Measurements from ENCODE around the gene ETV1. TPM values are rescaled to one million over a fixed set of nuclear protein-coding genes. Genes with fewer than 3 reads are reported as not detected.

ETV1 gene
- total and polyA plus RNA-seq, 2 of the 4 experiments (the other 2 are of a cell fraction) = 8.6 to 21.1 TPM

GRCh38 chr7:13992596-13992964 is 3.1 kb upstream of the ETV1 start:
- Histone ChIP-seq H3K9me3 (ENCODE audit: control insufficient read depth, insufficient read depth, low read length) (no peaks in the 10 kb centered on the region), H3K27me3 (ENCODE audit: control insufficient read depth, insufficient read depth, low read length) (no peaks in the 10 kb centered on the region), H4K20me1 (ENCODE audit: insufficient read depth, low read length) (no peaks in the 10 kb centered on the region), H2AK9ac (replicated peaks; ENCODE audit: low read depth, low read length, poor library complexity) (no peak overlapping the region), H4K91ac (ENCODE audit: insufficient read depth, low read depth, low read length) (no peak overlapping the region), H3K14ac (replicated peaks; ENCODE audit: low read depth, low read length) (peak overlapping the region; percentile 19; the same call in 1 of the 2 replicates), H4K8ac (ENCODE audit: low read depth in 2 of 2, low read length in 2 of 2) (peak overlapping the region; percentile 78 to 93; a peak in 3 of 4 replicates), H4K5ac (ENCODE audit: low read depth, low read length) (no peak overlapping the region), H2BK15ac (ENCODE audit: low read depth, low read length) (peak overlapping the region; percentile 79; the same call in 1 of the 3 replicates), H3K18ac (ENCODE audit: low read depth, low read length) (no peak overlapping the region), H3K4me2 (ENCODE audit: low read depth, low read length) (peak overlapping the region; percentile 94; the same call in 1 of the 2 replicates), H2AK5ac (ENCODE audit: low read depth, low read length) (no peak overlapping the region), H3K9ac (ENCODE audit: low read depth, low read length) (no peak overlapping the region), H3K56ac (ENCODE audit: extremely low read depth, insufficient read depth, low read length) (0 out of 2 replicates have a peak overlapping the region, but pooled peaks have one; percentile 92), H2BK5ac (ENCODE audit: low read depth, low read length, poor library complexity, severe bottlenecking) (peak overlapping the region; percentile 74), H3K4ac (ENCODE audit: low read depth, low read length) (no peak overlapping the region), H2BK20ac (ENCODE audit: low read depth, low read length) (no peak overlapping the region), H2AFZ (replicated peaks; ENCODE audit: low read length, poor library complexity) (no peak overlapping the region), H3K4me1 (ENCODE audit: control insufficient read depth, insufficient read depth, low read length) (no peaks in the 10 kb centered on the region), H3K36me3 (ENCODE audit: control insufficient read depth, insufficient read depth, low read length) (no peaks in the 10 kb centered on the region), H3K4me3 (ENCODE audit: insufficient read depth, low read depth, low read length) (peak overlapping the region; percentile 36; the same call in 1 of the 2 replicates), H3K27ac (ENCODE audit: insufficient read depth, low read length) (peak overlapping the region; percentile 83; the same call in 1 of the 2 replicates), H3K79me1 (ENCODE audit: low read depth in 1 of 2, low read length in 2 of 2) (no peaks in the 10 kb centered on the region), H2BK120ac (ENCODE audit: low read depth, low read length) (peak overlapping the region; percentile 61; the same call in 1 of the 2 replicates), H3K23ac (ENCODE audit: low read depth, low read length) (peak overlapping the region; percentile 75; the same call in 1 of the 2 replicates), H3K9me1 (ENCODE audit: insufficient read depth, low read length) (no peaks in the 10 kb centered on the region)
- intact Hi-C loops (cut with micrococcal nuclease) (no loop called here), dilution Hi-C loops (cut with HindIII; ENCODE audit: low sequenced_read_pairs, unreplicated experiment) (no loop called here), in situ Hi-C loops (cut with MboI; ENCODE audit: low sequenced_read_pairs) (loop anchor here (25.0 kb wide), 1 partner anchor 1330 kb away; no protein-coding TSS in a partner anchor)
- ChIA-PET POLR2A (ENCODE audit: unreplicated experiment) (interaction anchor here (1.0 kb wide), 1 partner anchor 451 kb away, joined by 7 read pairs; no protein-coding TSS in a partner anchor), CTCF (interaction anchor here (1.0 kb wide), 1 partner anchor 21 kb away, joined by 3 read pairs; no protein-coding TSS in a partner anchor)
- DNase-seq (no peak), ATAC-seq (ENCODE audit: low read depth) (no peak)
- WGBS, 2 experiments (ENCODE audit: extremely low coverage in 2 of 2, insufficient read length in 1 of 2) = 20% methylated on average over 1 of the region's 1 CpG; no CpG with 5 or more reads in 1 of the 2 experiments
- TF ChIP-seq RAD21 (IDR thresholded peaks at IDR 0.05; ENCODE audit: low read length) (no peak), FOS (IDR thresholded peaks at IDR 0.05; ENCODE audit: low read depth, low read length) (no peak), CHD1 (IDR thresholded peaks at IDR 0.05; ENCODE audit: low read depth, low read length) (no peak), MAFK (IDR thresholded peaks at IDR 0.05; ENCODE audit: low read depth, low read length) (no peak), MAZ (IDR thresholded peaks at IDR 0.05; ENCODE audit: borderline replicate concordance, low read depth, low read length) (no peak), BHLHE40 (IDR thresholded peaks at IDR 0.05; ENCODE audit: low read depth, low read length) (no peak), POLR2A (IDR thresholded peaks at IDR 0.05; ENCODE audit: low read depth, low read length) (no peak), CEBPB (IDR thresholded peaks at IDR 0.05; ENCODE audit: low read depth, low read length) (no peak), NFE2L2 (IDR thresholded peaks at IDR 0.05; ENCODE audit: low read depth, low read length) (no peak), USF2 (IDR thresholded peaks at IDR 0.05; ENCODE audit: low read depth, low read length) (no peak), SMC3 (IDR thresholded peaks at IDR 0.05; ENCODE audit: low read depth, low read length) (no peak), RCOR1 (IDR thresholded peaks at IDR 0.05; ENCODE audit: insufficient replicate concordance, low read length) (no peak)
- no TSS peak for BruUV-seq (replicated peaks)
